Gastroesophageal sphincter (tissue), 3 donors: ENCODE results near the gene VWCE.

ENCODE experiments used
- CTCF ChIP-seq, 4 experiments: fragments of 200-600 bp in 2 of 4; fragments of 450-650 bp in 2 of 4; sonication (generic) in 1 of 4; IDR thresholded peaks; one replicate each; pipeline ENCODE4 v1.5.1; 2017 to 2019; ENCODE audit warnings: antibody characterized with exemption in 4 of 4, mild to moderate bottlenecking in 2 of 4, moderate library complexity in 2 of 4
- EP300 ChIP-seq: sonication (generic); formaldehyde crosslinking; IDR thresholded peaks from one replicate; pipeline ENCODE4 v1.6.1; 2017; ENCODE audit warnings: antibody characterized with exemption, mild to moderate bottlenecking
- POLR2A ChIP-seq, 2 donors: fragments of 450-650 bp; IDR thresholded peaks; one replicate each; pipeline ENCODE4 v1.6.1; 2017; ENCODE audit warnings: antibody characterized with exemption in 2 of 2, mild to moderate bottlenecking in 2 of 2, moderate library complexity in 1 of 2
- POLR2AphosphoS5 ChIP-seq: sonication (generic); formaldehyde crosslinking; IDR thresholded peaks from one replicate; pipeline ENCODE4 v1.6.1; 2017; ENCODE audit warnings: antibody characterized with exemption

GRCh38 chr11:61309739-61310138, 14.6 kb upstream of the VWCE start:
- TF ChIP-seq CTCF (IDR thresholded peaks at IDR 0.05) (no peak), POLR2A (IDR thresholded peaks at IDR 0.05) (no peak), POLR2AphosphoS5 (no peak), EP300 (no peak)
